HG03558 (cell line): ENCODE results near the gene RPS6KA4.

ENCODE experiments used
- ATAC-seq: cut with Tn5 transposase; IDR thresholded peaks from one replicate; pipeline ENCODE4 v1.9.1; 2021; ENCODE audit warnings: moderate number of reproducible peaks; ENCODE audit not compliant: unreplicated experiment; ENCODE audit errors: extremely low read depth

RPS6KA4 gene

GRCh38 chr11:64324692-64325469 lies 34.1 kb upstream of the RPS6KA4 start:
- no peak for ATAC-seq

GRCh38 chr11:64327375-64327774 lies 31.6 kb upstream of the RPS6KA4 start:
- ATAC-seq, result no peak

GRCh38 chr11:64327993-64328392 lies 31.0 kb upstream of the RPS6KA4 start:
- no peak for ATAC-seq

GRCh38 chr11:64330888-64331287 lies 28.1 kb upstream of the RPS6KA4 start:
- ATAC-seq, result no peak

GRCh38 chr11:64331569-64332371 lies 27.2 kb upstream of the RPS6KA4 start:
- peak; percentile 50 for ATAC-seq

- ATAC-seq, result no peak
Measured at GRCh38 chr11:64333556-64333955, 25.4 kb upstream of the RPS6KA4 start.

- peak; percentile 40 for ATAC-seq
Measured at GRCh38 chr11:64334764-64335735, 23.9 kb upstream of the RPS6KA4 start.

- ATAC-seq, result no peak
Measured at GRCh38 chr11:64337538-64338249, 21.3 kb upstream of the RPS6KA4 start.

GRCh38 chr11:64338716-64339115 lies 20.2 kb upstream of the RPS6KA4 start:
- ATAC-seq, result no peak

GRCh38 chr11:64339286-64339685 lies 19.7 kb upstream of the RPS6KA4 start:
- ATAC-seq, result no peak

GRCh38 chr11:64339754-64340408 lies 19.1 kb upstream of the RPS6KA4 start, which contains the start of gene CCDC88B:
CCDC88B (plus strand) TSS chr11:64340204; CDS start chr11:64340267, 63 bp downstream.
- no peak for ATAC-seq

- ATAC-seq, result no peak
Measured at GRCh38 chr11:64340671-64341335, 18.2 kb upstream of the RPS6KA4 start.

- ATAC-seq, result no peak
Measured at GRCh38 chr11:64341429-64341828, 17.5 kb upstream of the RPS6KA4 start.

GRCh38 chr11:64341851-64342791 lies 16.8 kb upstream of the RPS6KA4 start:
- ATAC-seq, result no peak

GRCh38 chr11:64342869-64343745 lies 15.9 kb upstream of the RPS6KA4 start:
- ATAC-seq, result no peak

GRCh38 chr11:64343767-64344559 lies 15.0 kb upstream of the RPS6KA4 start:
- no peak for ATAC-seq
